Spleen (tissue), 7 donors: ENCODE results near the gene CYRIA.

Experiments
- CTCF ChIP-seq, 11 experiments: fragments of 200-600 bp in 7 of 11; fragments of 450-650 bp in 4 of 11; sonication (generic) in 4 of 11; IDR thresholded peaks in 8 of 11; conservative IDR thresholded peaks in 3 of 11; 1 replicate in 7 of 11; 2 replicates in 4 of 11; pipeline versions ENCODE4 v1.4.0 to v1.8.0; 2016 to 2021; ENCODE audit warnings: antibody characterized with exemption in 11 of 11, inconsistent platforms in 4 of 11, mild to moderate bottlenecking in 1 of 11
- POLR2A ChIP-seq, 3 donors: fragments of 450-650 bp; IDR thresholded peaks; one replicate each; pipeline ENCODE4 v1.5.1; 2017; ENCODE audit warnings: antibody characterized with exemption in 3 of 3, mild to moderate bottlenecking in 1 of 3
- donor health status: DM: no; HTN: no; CAD: no; lungs with moderate emphysema.
- donor health status: DM: no; HTN: no; CAD: no.
- donor health status: DM: no; HTN: no; CAD: no.

GRCh38 chr2:16664052-16664731 lies 1.4 kb downstream of the CYRIA start:
- TF ChIP-seq CTCF (IDR thresholded peaks at IDR 0.05 in 8 of 11, conservative IDR thresholded peaks at IDR 0.05 in 3 of 11) (no peak), POLR2A (IDR thresholded peaks at IDR 0.05) (peak in 1 of 3 donors; percentile 18)
